Measurements from ENCODE around the gene ADORA2A.
A peak's percentile ranks its signal among the peaks of the same experiment; 100 is the strongest.

Gene ADORA2A

GRCh38 chr22:24408630-24409029, 18.8 kb upstream of the ADORA2A start:
- Mint-ChIP-seq H3K27ac (no peak overlapping the region), H3K9me3 (no peaks in the 10 kb centered on the region), H3K4me1 (peaks cover 6% of the 10 kb centered on the region in 2 donors), H3K27me3 (no peaks in the 10 kb centered on the region), H3K4me3 (no peak overlapping the region), H3K36me3 (peaks cover 43 to 64% of the 10 kb centered on the region in 2 donors)
- ATAC-seq (replicated peaks) (no peak), DNase-seq (no peak)

GRCh38 chr22:24409707-24410106, 17.7 kb upstream of the ADORA2A start:
- no peak for ATAC-seq (replicated peaks)

GRCh38 chr22:24410110-24410856, 17.1 kb upstream of the ADORA2A start:
- no peak for DNase-seq
- peaks cover 4 to 6% of the 10 kb centered on the region in 2 donors for H3K4me1 Mint-ChIP-seq

More at GRCh38 chr22:24409707-24410106, 17.7 kb upstream of the ADORA2A start:
- H3K27me3 Mint-ChIP-seq, result no peaks in the 10 kb centered on the region
- H3K36me3 Mint-ChIP-seq, result peaks cover 42 to 60% of the 10 kb centered on the region in 2 donors
- H3K4me3 Mint-ChIP-seq, result no peak overlapping the region
- H3K4me1 Mint-ChIP-seq, result peaks cover 4 to 6% of the 10 kb centered on the region in 2 donors
- H3K27ac Mint-ChIP-seq, result no peak overlapping the region
- DNase-seq, result no peak
- H3K9me3 Mint-ChIP-seq, result no peaks in the 10 kb centered on the region

GRCh38 chr22:24411256-24412004, 16.0 kb upstream of the ADORA2A start:
- H3K4me1 Mint-ChIP-seq, result peaks cover 4 to 8% of the 10 kb centered on the region in 2 donors
- no peak for DNase-seq
- no peaks in the 10 kb centered on the region for H3K27me3 Mint-ChIP-seq
- no peaks in the 10 kb centered on the region for H3K9me3 Mint-ChIP-seq
- peaks cover 38 to 57% of the 10 kb centered on the region in 2 donors for H3K36me3 Mint-ChIP-seq
- no peak for ATAC-seq (replicated peaks)
- no peak overlapping the region for H3K4me3 Mint-ChIP-seq
- no peak overlapping the region for H3K27ac Mint-ChIP-seq

More at GRCh38 chr22:24410110-24410856, 17.1 kb upstream of the ADORA2A start:
- no peak for ATAC-seq (replicated peaks)
- peaks cover 41 to 58% of the 10 kb centered on the region in 2 donors for H3K36me3 Mint-ChIP-seq
- H3K4me3 Mint-ChIP-seq, result no peak overlapping the region
- H3K27me3 Mint-ChIP-seq, result no peaks in the 10 kb centered on the region
- H3K9me3 Mint-ChIP-seq, result no peaks in the 10 kb centered on the region
- no peak overlapping the region for H3K27ac Mint-ChIP-seq

GRCh38 chr22:24412274-24412673, 15.1 kb upstream of the ADORA2A start:
- no peak for ATAC-seq (replicated peaks)

GRCh38 chr22:24413271-24413670, 14.1 kb upstream of the ADORA2A start:
- Mint-ChIP-seq H3K27ac (no peak overlapping the region), H3K4me3 (no peak overlapping the region), H3K9me3 (no peaks in the 10 kb centered on the region), H3K27me3 (no peaks in the 10 kb centered on the region), H3K36me3 (peaks cover 25 to 48% of the 10 kb centered on the region in 2 donors), H3K4me1 (peaks cover 6 to 20% of the 10 kb centered on the region in 2 donors)
- ATAC-seq (replicated peaks) (no peak), DNase-seq (no peak)

More at GRCh38 chr22:24412274-24412673, 15.1 kb upstream of the ADORA2A start:
- no peaks in the 10 kb centered on the region for H3K27me3 Mint-ChIP-seq
- peaks cover 32 to 51% of the 10 kb centered on the region in 2 donors for H3K36me3 Mint-ChIP-seq
- no peaks in the 10 kb centered on the region for H3K9me3 Mint-ChIP-seq
- no peak for DNase-seq
- H3K4me1 Mint-ChIP-seq, result peaks cover 6 to 16% of the 10 kb centered on the region in 2 donors
- H3K27ac Mint-ChIP-seq, result peak overlapping the region; percentile 21
- no peak overlapping the region for H3K4me3 Mint-ChIP-seq

- Mint-ChIP-seq H3K4me3 (no peak overlapping the region), H3K9me3 (no peaks in the 10 kb centered on the region), H3K27ac (no peak overlapping the region), H3K27me3 (no peaks in the 10 kb centered on the region), H3K36me3 (peaks cover 25 to 48% of the 10 kb centered on the region in 2 donors), H3K4me1 (peaks cover 6 to 20% of the 10 kb centered on the region in 2 donors)
- no peak for ATAC-seq (replicated peaks)
- DNase-seq, result no peak
Observed at GRCh38 chr22:24413736-24414385, 13.5 kb upstream of the ADORA2A start.

GRCh38 chr22:24414523-24414922, 12.9 kb upstream of the ADORA2A start:
- H3K4me3 Mint-ChIP-seq, result no peak overlapping the region
- H3K4me1 Mint-ChIP-seq, result peaks cover 9 to 24% of the 10 kb centered on the region in 2 donors
- ATAC-seq (replicated peaks) (no peak), DNase-seq (no peak)
- no peak overlapping the region for H3K27ac Mint-ChIP-seq
- no peaks in the 10 kb centered on the region for H3K9me3 Mint-ChIP-seq
- H3K27me3 Mint-ChIP-seq, result no peaks in the 10 kb centered on the region
- H3K36me3 Mint-ChIP-seq, result peaks cover 23 to 44% of the 10 kb centered on the region in 2 donors

GRCh38 chr22:24414984-24415945, 12.1 kb upstream of the ADORA2A start:
- DNase-seq, result no peak
- no peak for ATAC-seq (replicated peaks)
- H3K36me3 Mint-ChIP-seq, result peaks cover 22 to 42% of the 10 kb centered on the region in 2 donors
- H3K4me1 Mint-ChIP-seq, result peaks cover 8 to 22% of the 10 kb centered on the region in 2 donors
- H3K27me3 Mint-ChIP-seq, result no peaks in the 10 kb centered on the region
- H3K9me3 Mint-ChIP-seq, result no peaks in the 10 kb centered on the region
- no peak overlapping the region for H3K4me3 Mint-ChIP-seq
- no peak overlapping the region for H3K27ac Mint-ChIP-seq

- H3K9me3 Mint-ChIP-seq, result no peaks in the 10 kb centered on the region
- ATAC-seq (replicated peaks) (no peak), DNase-seq (no peak)
- H3K4me3 Mint-ChIP-seq, result no peak overlapping the region
- no peaks in the 10 kb centered on the region for H3K27me3 Mint-ChIP-seq
- H3K4me1 Mint-ChIP-seq, result peaks cover 9 to 20% of the 10 kb centered on the region in 2 donors
- no peak overlapping the region for H3K27ac Mint-ChIP-seq
- peaks cover 18 to 38% of the 10 kb centered on the region in 2 donors for H3K36me3 Mint-ChIP-seq
Observed at GRCh38 chr22:24416095-24416494, 11.3 kb upstream of the ADORA2A start.

- Mint-ChIP-seq H3K27me3 (no peaks in the 10 kb centered on the region), H3K36me3 (peaks cover 18 to 35% of the 10 kb centered on the region in 2 donors), H3K4me3 (no peak overlapping the region), H3K9me3 (no peaks in the 10 kb centered on the region), H3K4me1 (peaks cover 13 to 25% of the 10 kb centered on the region in 2 donors), H3K27ac (peak overlapping the region; percentile 14)
- ATAC-seq (replicated peaks), result no peak
- DNase-seq, result no peak
Observed at GRCh38 chr22:24416611-24417010, 10.8 kb upstream of the ADORA2A start.

- H3K27ac Mint-ChIP-seq, result peak overlapping the region; percentile 38
- no peaks in the 10 kb centered on the region for H3K9me3 Mint-ChIP-seq
- ATAC-seq (replicated peaks), result peak; percentile 69 to 74
- H3K36me3 Mint-ChIP-seq, result peaks cover 18 to 30% of the 10 kb centered on the region in 2 donors
- H3K4me1 Mint-ChIP-seq, result peaks cover 15 to 28% of the 10 kb centered on the region in 2 donors
- DNase-seq, result no peak
- no peak overlapping the region for H3K4me3 Mint-ChIP-seq
- H3K27me3 Mint-ChIP-seq, result no peaks in the 10 kb centered on the region
Observed at GRCh38 chr22:24417200-24417599, 10.2 kb upstream of the ADORA2A start.

- peaks cover 18 to 21% of the 10 kb centered on the region in 2 donors for H3K36me3 Mint-ChIP-seq
- H3K27ac Mint-ChIP-seq, result no peak overlapping the region
- peak overlapping the region in 1 of 2 donors; percentile 57 for H3K4me3 Mint-ChIP-seq
- no peaks in the 10 kb centered on the region for H3K9me3 Mint-ChIP-seq
- peaks cover 0 to 5% of the 10 kb centered on the region in 2 donors for H3K27me3 Mint-ChIP-seq
- no peak for DNase-seq
- H3K4me1 Mint-ChIP-seq, result peaks cover 19 to 34% of the 10 kb centered on the region in 2 donors
- no peak for ATAC-seq (replicated peaks)
Observed at GRCh38 chr22:24417901-24418641, 9.3 kb upstream of the ADORA2A start.

Measured in stimulated activated naive B cell treated with anti-CD40 and anti-IgM and Interleukin-4, amounts not matched to agents 10 μg/mL and 1 μg/mL and 100 μg/mL, for 72 hours (primary cell).